ENCODE data around the gene LAMB2.

LAMB2 gene

DNA sequence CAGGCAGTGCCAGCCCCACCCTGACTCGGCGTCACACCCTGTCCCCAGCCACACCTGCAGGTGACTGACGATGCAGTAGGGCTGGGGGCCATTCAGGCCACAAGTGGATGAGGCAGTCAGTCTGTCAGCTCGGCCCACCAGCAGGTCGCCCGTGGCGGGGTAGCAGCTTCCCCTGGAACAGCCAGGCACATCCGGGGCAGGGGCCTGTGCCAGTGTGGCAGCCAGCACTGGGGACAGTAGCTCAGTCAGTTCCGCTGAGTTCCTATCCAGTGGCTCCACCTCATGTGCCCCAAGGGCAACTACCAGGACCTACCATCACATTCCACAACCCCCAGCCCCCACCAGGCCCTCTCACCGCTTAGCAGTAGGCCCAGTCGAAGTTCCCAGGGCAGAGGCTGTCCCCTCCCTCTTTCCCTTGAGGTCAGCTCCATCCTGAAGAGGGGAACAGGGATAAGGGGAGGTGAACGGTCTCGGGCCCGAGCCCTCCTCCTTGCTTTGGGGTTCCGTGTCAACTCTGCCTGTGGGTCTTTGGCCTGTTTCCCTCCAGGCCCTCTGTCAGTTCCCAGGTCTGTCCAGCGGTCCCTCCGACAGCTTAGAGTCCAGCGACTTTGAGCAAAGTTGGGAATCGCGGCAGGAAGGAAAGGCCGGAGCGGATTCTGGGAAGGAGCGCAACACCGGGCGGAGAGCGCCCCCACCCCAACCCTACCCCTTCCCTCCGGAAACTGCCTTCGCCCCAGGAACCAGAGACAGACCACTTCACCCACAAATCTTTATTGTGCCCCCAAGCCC, at the start of gene LAMB2:
TSS of gene LAMB2 (minus strand) at position 614 of the 789 bp plus-strand sequence. CDS start at position 431, 183 bp downstream.
- no peak for DNase-seq (ENCODE audit: low read depth in 2 of 2)

- no peak for DNase-seq (ENCODE audit: low read depth in 2 of 2)
Measured at GRCh38 chr3:49181351-49181750, 48.5 kb upstream of the LAMB2 start.

DNA sequence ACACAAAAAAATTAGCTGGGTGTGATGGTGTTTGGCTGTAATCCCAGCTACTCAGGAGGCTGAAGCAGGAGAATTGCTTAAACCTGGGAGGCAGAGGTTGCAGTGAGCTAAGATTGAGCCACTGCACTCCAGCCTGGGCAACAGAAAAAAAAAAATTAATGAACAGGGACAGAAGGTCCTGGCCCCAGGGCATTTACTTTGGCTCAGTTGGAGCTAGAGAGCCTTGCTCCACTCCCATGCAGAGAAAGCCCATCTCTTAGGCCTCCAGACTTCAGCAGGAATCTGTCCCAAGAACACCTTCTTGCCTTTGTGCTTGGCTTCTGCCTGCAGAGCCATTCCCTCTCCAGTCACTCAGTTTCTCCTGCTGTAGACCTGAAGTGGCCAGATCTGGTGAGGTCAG, 47.3 kb upstream of the LAMB2 start:
- DNase-seq (ENCODE audit: low read depth in 2 of 2) = no peak

DNA sequence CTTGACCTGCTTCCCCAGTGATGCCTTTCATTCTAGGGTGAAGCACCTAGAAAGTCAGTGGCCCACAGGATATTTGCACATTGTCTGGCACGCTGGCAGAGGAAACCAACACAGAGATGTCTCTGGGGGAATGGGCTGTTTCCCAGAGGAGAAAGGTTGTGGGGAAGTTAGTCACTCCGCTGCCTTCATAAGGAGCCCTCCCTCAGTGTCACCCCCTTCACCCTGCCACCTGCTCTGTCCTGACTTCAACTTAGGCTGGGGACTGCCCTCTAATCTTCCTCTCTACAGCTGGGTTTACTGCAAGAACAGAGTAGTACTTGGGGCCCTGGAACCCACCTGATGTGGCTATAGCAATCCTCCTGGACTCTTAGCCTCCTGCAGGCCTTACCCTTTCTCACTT, 44.2 kb upstream of the LAMB2 start:
- no peak for DNase-seq (ENCODE audit: low read depth in 2 of 2)

DNA sequence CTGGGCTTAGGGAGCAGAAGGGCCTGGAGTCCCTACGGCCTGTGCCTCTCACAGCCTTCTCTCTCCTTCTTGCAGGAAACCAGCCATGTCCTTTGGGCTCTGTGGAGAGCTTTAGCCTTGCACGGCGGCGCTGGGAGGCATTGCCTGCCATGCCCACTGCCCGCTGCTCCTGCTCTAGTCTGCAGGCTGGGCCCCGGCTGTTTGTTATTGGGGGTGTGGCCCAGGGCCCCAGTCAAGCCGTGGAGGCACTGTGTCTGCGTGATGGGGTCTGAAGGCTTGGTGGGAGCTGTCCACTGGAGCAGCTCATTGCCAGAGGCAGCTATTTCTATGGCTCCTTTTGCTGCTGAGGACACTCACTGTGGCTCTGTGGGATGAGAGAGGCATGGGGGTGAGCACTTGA, 42.7 kb upstream of the LAMB2 start:
- DNase-seq (ENCODE audit: low read depth in 2 of 2) = no peak

- DNase-seq (ENCODE audit: low read depth in 2 of 2) = no peak
Measured at GRCh38 chr3:49174397-49174985, 41.6 kb upstream of the LAMB2 start.

GRCh38 chr3:49173792-49174170, 40.9 kb upstream of the LAMB2 start:
- DNase-seq (ENCODE audit: low read depth in 2 of 2) = no peak

GRCh38 chr3:49173116-49173791, 40.4 kb upstream of the LAMB2 start:
- no peak for DNase-seq (ENCODE audit: low read depth in 2 of 2)

GRCh38 chr3:49172551-49173041, 39.7 kb upstream of the LAMB2 start:
- DNase-seq (ENCODE audit: low read depth in 2 of 2) = no peak

- DNase-seq (ENCODE audit: low read depth in 2 of 2) = no peak
Measured at GRCh38 chr3:49171775-49172500, 39.1 kb upstream of the LAMB2 start.

DNA sequence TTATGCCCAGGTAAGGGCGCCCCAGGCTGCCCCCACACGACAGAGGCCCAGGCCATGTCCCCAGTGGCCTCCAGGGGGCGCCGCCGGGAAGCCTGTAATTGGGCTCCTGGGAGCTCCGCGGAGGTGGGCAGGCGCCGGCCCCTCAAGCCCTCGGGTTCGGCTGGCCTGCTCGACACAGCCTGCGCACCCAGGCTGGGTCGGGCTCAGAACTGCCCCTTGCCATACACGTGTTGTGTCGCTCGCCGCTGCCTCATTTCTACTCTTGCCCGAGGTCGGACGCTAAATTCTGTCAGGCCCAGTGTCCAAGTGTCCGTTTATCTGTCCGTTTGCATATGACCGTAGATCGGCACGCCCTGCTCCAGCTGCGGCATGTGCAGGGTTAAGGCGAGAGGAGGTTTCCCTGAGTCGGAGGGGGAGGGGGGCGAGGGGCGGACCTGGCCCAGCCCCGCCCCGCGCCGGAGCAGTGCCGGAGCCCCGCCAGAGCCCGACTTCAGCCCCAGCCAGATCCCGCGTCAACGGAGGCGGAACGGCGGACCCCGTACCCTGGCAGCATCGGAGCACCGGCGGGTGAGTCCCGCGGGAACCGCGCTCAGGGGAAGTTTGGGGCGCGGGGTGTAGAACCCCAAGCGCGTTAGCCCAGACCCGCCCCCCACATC, 38.4 kb upstream of the LAMB2 start, which contains the start of gene KLHDC8B:
TSS of gene KLHDC8B (plus strand) at position 480 of the 656 bp plus-strand sequence. CDS start 1,172 bp downstream, outside the sequence.
- DNase-seq (ENCODE audit: low read depth in 2 of 2) = peak; percentile 59 to 70

DNA sequence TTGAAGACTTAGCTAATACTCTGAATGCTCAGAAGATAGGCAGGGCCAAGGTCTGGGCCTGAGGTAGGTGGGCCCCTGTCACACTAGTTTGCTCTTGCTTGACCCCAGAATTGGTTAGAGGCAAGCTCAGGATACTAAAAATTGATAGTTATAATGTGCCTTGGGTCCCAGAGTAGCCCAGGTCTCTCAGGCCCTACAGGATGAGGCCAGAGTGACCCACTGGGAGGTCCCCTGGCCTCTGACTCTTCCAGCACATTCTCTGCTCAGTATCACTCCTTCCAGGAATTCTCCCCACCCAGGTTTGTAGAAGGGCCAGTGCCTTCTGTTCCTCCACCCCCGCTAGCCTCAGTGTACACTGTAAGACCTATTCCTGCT, 37.9 kb upstream of the LAMB2 start:
- DNase-seq (ENCODE audit: low read depth in 2 of 2) = no peak

DNA sequence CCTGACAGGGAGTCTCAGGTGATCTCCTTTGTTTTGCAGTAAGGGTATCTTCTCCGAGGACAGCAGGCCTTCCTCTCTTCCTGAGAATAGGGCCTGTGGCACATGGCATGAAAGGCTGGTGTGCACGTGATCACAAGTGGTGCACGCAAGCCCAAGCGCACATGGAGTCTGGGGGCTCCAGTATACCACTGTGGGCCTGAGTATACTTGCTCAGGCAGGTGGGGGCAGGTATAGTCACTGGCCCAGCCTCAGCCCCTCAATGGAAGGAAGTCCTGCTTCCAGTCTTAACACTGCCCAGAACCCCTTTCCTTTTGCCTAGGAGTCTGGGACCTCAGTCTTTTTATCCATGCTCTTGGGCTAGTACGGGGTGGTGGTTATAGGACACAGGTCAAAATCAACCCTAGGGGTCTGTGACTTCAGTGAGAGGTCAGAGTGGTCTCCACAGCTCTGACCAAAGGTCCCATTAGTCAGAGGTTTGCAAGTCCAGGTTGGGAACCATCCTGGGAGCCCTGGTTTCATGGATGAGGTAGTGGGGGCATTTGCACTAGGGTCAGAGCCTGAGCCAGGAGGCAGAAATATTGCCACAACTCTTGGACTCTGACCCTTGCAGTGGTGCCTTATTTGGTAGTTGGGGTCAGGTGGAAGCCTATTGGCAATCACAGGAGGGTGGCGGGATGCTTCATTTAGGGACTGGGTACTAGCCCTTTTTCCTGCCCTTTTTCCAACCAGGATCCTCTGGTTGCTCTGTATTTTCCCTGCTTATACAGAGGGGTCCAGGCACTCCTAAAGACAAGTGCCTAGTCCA, 34.1 kb upstream of the LAMB2 start:
- no peak for DNase-seq (ENCODE audit: low read depth in 2 of 2)

DNA sequence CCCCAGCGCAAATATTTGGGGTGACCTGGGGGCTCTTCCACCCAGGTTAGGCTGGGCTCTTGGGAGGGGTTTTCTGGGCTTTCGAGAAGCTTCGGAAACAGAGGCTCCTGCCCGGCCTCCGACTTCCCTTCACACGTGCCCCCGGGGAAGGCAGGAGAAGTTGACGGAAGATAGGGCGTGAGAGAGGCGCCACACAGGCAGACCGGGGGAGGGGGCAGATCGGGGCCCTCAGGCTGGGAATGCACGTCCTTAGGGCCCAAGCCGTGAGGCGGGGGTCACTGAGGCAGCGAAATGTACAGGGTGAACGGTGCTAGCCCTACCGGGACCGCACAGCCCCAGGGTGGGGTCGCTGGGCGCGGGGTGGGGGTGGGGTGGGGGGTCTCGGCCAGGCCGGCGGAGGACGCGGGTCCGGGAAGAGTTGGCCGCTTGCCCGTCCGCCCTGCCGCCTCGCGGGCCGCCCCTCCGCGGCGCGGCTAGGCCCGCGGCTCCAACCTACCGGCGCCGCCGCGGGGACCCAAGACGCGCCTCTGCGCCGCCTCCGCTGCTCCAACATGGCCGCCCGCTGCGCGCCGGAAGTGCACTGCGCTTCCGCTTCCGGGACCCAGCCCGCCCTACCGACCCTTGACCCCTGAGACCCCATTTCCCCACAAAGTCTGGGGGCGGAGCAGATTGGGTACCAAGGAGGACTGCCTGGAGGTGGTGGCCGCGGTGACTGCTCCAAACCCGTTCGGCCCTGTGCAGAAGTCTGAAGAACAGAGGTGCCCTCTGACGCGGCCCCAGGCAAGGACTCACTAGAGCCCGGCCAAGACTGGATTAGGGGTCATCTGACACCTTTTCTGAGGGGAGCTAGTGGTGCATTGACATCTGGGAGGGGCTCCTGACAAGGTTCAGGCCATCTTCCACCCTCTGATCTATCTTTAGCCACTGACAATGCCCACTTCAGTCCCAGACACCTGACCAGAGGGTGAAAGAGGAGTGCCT, 33.2 kb upstream of the LAMB2 start, which contains the start of gene CCDC71:
TSS of gene CCDC71 (minus strand) at position 561 of the 981 bp plus-strand sequence. CDS start 2,123 bp downstream, outside the sequence.
- peak; percentile 47 to 59 for DNase-seq (ENCODE audit: low read depth in 2 of 2)

DNA sequence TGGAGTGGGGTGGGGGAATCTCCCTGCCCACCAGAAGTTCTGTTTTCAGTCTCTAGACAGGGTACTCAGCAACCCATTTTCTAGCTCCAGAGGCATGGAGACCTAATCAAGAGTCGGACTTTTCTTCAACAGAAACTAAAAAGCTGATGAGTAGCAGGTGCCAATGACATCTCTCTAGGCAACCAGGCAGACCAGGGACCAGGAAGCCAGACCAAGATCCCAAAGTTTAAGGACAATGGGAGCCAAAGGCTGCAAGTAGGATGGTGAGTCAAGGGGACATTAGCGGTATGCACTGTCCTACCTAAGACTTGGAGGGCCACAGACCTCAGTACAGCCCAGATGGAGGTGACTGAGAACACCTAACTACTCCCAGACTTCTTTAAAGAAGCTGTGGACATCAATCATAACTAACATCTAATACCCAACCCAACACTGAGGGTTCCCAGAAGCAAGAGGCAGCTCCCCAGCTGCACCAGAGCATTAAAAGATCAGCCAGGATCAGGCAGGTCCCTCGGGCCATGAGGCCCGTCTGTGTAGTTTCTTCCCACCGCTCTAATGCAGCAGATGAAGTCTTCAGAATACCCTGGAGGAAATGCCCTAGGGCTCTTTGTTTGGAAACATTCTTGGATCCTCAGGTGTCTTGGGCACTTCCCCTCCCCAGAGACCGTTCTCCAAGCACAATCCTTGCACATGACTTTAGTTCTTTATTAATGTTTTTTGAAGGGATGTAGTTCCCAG, 32.3 kb upstream of the LAMB2 start:
- DNase-seq (ENCODE audit: low read depth in 2 of 2) = no peak

DNA sequence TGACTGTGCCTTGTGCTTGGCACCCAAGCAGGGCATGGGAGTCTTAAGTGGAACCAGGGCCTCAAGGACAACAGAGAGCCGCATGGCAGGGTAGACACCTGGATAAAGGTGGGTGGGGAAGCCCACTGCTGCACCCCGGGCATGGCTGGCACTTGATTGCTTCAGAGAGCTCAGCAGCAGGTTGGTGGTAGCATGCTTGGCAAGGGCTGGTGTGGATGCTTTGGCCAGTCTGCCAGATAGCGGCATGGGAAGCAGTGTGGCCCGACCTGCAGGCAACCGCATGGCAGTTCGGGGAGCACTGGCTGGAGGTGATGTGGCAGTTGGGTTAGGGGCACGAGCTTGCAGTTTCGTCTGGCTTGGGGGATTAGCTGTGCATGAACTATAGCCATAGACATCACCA, 30.8 kb upstream of the LAMB2 start:
- no peak for DNase-seq (ENCODE audit: low read depth in 2 of 2)

GRCh38 chr3:49162751-49163419, 30.0 kb upstream of the LAMB2 start:
- DNase-seq (ENCODE audit: low read depth in 2 of 2) = no peak
